WTC11 (cell line): Measurements from ENCODE around the gene MYO18A. TPM values are rescaled to one million over a fixed set of nuclear protein-coding genes. Genes with fewer than 3 reads are reported as not detected.

Source experiments
- ATAC-seq: fragments of 200-7000 bp; cut with Tn5 transposase; 2 replicates; pipeline ENCODE4 v1.10.0; 2021; ENCODE audit warnings: mild to moderate bottlenecking, moderate library complexity
- CTCF ChIA-PET: fragments of 300-600 bp; sonication (Branson Sonifier 250); formaldehyde crosslinking; loops from one replicate; lab custom pipeline; 2021; ENCODE audit warnings: antibody characterized with exemption; lab: Charles Lee
- POLR2A ChIA-PET: fragments of 350-600 bp; sonication (Branson Sonifier 250); formaldehyde crosslinking; loops from one replicate; lab custom pipeline; 2021; ENCODE audit warnings: antibody characterized with exemption; lab: Charles Lee
- DNase-seq: peaks from one replicate; pipeline ENCODE4 v3.0.0; 2021; ENCODE audit warnings: low spot score
- H3K27ac Mint-ChIP-seq: 2 replicates; pipeline ENCODE4 v1.8.0; 2021; ENCODE audit warnings: mixed read lengths
- H3K27me3 Mint-ChIP-seq: 2 replicates; pipeline ENCODE4 v1.8.0; 2021; ENCODE audit warnings: low read depth, mild to moderate bottlenecking, moderate library complexity, mixed read lengths
- H3K36me3 Mint-ChIP-seq: 2 replicates; pipeline ENCODE4 v1.8.0; 2021; ENCODE audit warnings: mixed read lengths
- H3K4me1 Mint-ChIP-seq: 2 replicates; pipeline ENCODE4 v1.8.0; 2022; ENCODE audit warnings: mixed read lengths
- H3K4me3 Mint-ChIP-seq: 2 replicates; pipeline ENCODE4 v1.8.0; 2021; ENCODE audit warnings: mild to moderate bottlenecking, moderate library complexity, mixed read lengths
- H3K9me3 Mint-ChIP-seq: 2 replicates; pipeline ENCODE4 v1.8.0; 2021; ENCODE audit warnings: mixed read lengths
- ESRRA ChIP-seq: sonication (generic); formaldehyde crosslinking; IDR thresholded peaks from 2 replicates; pipeline ENCODE4 v1.8.1; 2022; ENCODE audit warnings: mild to moderate bottlenecking, missing genetic modification reagents, borderline replicate concordance
- GRHL2 ChIP-seq: fragments of 250-450 bp; sonication (Bioruptor Pico); IDR thresholded peaks from 2 replicates; pipeline ENCODE4 v1.8.0; 2022; ENCODE audit warnings: mild to moderate bottlenecking, moderate library complexity; ENCODE audit not compliant: insufficient replicate concordance, severe bottlenecking
- IRF2 ChIP-seq: sonication (generic); formaldehyde crosslinking; IDR thresholded peaks from 2 replicates; pipeline ENCODE4 v1.8.0; 2022; ENCODE audit warnings: low read depth, missing genetic modification reagents, borderline replicate concordance
- JAZF1 ChIP-seq: fragments of 250-450 bp; sonication (Bioruptor Pico); IDR thresholded peaks from 2 replicates; pipeline ENCODE4 v1.9.0; 2021; ENCODE audit warnings: moderate library complexity, mild to moderate bottlenecking, inconsistent platforms
- KAT7 ChIP-seq: sonication (generic); formaldehyde crosslinking; IDR thresholded peaks from 2 replicates; pipeline ENCODE4 v1.8.1; 2023; ENCODE audit warnings: missing genetic modification reagents, mild to moderate bottlenecking, borderline replicate concordance
- NFYB ChIP-seq: sonication (generic); formaldehyde crosslinking; conservative IDR thresholded peaks from 2 replicates; pipeline ENCODE4 v1.8.0; 2022; ENCODE audit warnings: low read depth, missing genetic modification reagents
- PRRX2 ChIP-seq: fragments of 250-450 bp; sonication (Bioruptor Pico); IDR thresholded peaks from 2 replicates; pipeline ENCODE4 v1.8.0; 2021; ENCODE audit warnings: mild to moderate bottlenecking
- RELA ChIP-seq: sonication (generic); formaldehyde crosslinking; IDR thresholded peaks from 2 replicates; pipeline ENCODE4 v1.8.1; 2022; ENCODE audit warnings: missing genetic modification reagents, mild to moderate bottlenecking, borderline replicate concordance
- ZNF263 ChIP-seq: sonication (generic); formaldehyde crosslinking; IDR thresholded peaks from 2 replicates; pipeline ENCODE4 v1.8.1; 2022; ENCODE audit warnings: low read depth, mild to moderate bottlenecking, moderate library complexity, missing genetic modification reagents
- ZNF317 ChIP-seq: sonication (generic); formaldehyde crosslinking; IDR thresholded peaks from 2 replicates; pipeline ENCODE4 v1.8.1; 2023; ENCODE audit warnings: low read depth, mild to moderate bottlenecking, moderate library complexity, missing genetic modification reagents, borderline replicate concordance
- ZNF423 ChIP-seq: fragments of 250-450 bp; sonication (Bioruptor Pico); IDR thresholded peaks from 2 replicates; pipeline ENCODE4 v2.1.2; 2022; ENCODE audit warnings: mild to moderate bottlenecking, moderate library complexity
- ZNF671 ChIP-seq: fragments of 250-450 bp; sonication (Bioruptor Pico); IDR thresholded peaks from 2 replicates; pipeline ENCODE4 v1.8.0; 2021; ENCODE audit warnings: mild to moderate bottlenecking
- total RNA-seq: library from RNA; stranded (reverse); gene quantifications from 3 replicates; pipeline ENCODE4 v1.2.3, GENCODE V29; 2021
- TF ChIP-seq, protein P1 (sequence below): sonication (generic); formaldehyde crosslinking; IDR thresholded peaks from 2 replicates; pipeline ENCODE4 v1.8.1; 2022; ENCODE audit warnings: missing genetic modification reagents, borderline replicate concordance
- TF ChIP-seq, protein P2 (sequence below): fragments of 250-450 bp; sonication (Bioruptor Pico); IDR thresholded peaks from 2 replicates; pipeline ENCODE4 v1.9.0; 2021; ENCODE audit warnings: mild to moderate bottlenecking, borderline replicate concordance
- TF ChIP-seq, protein P3 (sequence below): fragments of 250-450 bp; sonication (Bioruptor Pico); IDR thresholded peaks from 2 replicates; pipeline ENCODE4 v1.9.0; 2021; ENCODE audit warnings: mild to moderate bottlenecking
- TF ChIP-seq, protein P4 (sequence below): sonication (generic); formaldehyde crosslinking; IDR thresholded peaks from 2 replicates; pipeline ENCODE4 v1.8.1; 2023; ENCODE audit warnings: mild to moderate bottlenecking, missing genetic modification reagents
- TF ChIP-seq, protein P5 (sequence below): sonication (generic); formaldehyde crosslinking; IDR thresholded peaks from 2 replicates; pipeline ENCODE4 v1.8.0; 2022; ENCODE audit warnings: missing genetic modification reagents

Gene MYO18A
- total RNA-seq, 1 experiment from 2014 or later = 54.9 TPM

DNA sequence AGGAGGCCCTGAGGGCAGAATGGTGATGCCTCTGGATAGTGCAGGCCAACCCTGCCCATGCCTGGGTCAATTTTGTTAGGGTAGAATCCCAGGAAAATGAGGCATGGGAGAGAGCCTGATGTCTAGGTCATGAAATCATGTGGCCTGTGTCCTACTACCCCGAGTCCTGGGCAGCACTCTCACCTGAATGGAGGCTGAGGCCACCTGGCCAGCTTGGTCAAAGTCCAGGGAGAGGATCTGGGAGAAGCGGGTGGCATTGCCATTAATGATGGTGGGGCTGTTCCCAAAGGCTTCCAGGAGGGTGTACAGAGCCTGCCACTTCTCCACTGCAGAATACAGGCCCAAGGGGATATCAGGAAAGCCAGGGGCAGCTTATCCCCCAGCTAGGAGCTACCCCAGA lies 59.8 kb downstream of the MYO18A start (continued):
- TF ChIP-seq, protein P1, sequence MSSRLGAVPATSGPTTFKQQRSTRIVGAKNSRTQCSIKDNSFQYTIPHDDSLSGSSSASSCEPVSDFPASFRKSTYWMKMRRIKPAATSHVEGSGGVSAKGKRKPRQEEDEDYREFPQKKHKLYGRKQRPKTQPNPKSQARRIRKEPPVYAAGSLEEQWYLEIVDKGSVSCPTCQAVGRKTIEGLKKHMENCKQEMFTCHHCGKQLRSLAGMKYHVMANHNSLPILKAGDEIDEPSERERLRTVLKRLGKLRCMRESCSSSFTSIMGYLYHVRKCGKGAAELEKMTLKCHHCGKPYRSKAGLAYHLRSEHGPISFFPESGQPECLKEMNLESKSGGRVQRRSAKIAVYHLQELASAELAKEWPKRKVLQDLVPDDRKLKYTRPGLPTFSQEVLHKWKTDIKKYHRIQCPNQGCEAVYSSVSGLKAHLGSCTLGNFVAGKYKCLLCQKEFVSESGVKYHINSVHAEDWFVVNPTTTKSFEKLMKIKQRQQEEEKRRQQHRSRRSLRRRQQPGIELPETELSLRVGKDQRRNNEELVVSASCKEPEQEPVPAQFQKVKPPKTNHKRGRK (CRISPR knock-in tag) = no peak
- TF ChIP-seq, protein P2, sequence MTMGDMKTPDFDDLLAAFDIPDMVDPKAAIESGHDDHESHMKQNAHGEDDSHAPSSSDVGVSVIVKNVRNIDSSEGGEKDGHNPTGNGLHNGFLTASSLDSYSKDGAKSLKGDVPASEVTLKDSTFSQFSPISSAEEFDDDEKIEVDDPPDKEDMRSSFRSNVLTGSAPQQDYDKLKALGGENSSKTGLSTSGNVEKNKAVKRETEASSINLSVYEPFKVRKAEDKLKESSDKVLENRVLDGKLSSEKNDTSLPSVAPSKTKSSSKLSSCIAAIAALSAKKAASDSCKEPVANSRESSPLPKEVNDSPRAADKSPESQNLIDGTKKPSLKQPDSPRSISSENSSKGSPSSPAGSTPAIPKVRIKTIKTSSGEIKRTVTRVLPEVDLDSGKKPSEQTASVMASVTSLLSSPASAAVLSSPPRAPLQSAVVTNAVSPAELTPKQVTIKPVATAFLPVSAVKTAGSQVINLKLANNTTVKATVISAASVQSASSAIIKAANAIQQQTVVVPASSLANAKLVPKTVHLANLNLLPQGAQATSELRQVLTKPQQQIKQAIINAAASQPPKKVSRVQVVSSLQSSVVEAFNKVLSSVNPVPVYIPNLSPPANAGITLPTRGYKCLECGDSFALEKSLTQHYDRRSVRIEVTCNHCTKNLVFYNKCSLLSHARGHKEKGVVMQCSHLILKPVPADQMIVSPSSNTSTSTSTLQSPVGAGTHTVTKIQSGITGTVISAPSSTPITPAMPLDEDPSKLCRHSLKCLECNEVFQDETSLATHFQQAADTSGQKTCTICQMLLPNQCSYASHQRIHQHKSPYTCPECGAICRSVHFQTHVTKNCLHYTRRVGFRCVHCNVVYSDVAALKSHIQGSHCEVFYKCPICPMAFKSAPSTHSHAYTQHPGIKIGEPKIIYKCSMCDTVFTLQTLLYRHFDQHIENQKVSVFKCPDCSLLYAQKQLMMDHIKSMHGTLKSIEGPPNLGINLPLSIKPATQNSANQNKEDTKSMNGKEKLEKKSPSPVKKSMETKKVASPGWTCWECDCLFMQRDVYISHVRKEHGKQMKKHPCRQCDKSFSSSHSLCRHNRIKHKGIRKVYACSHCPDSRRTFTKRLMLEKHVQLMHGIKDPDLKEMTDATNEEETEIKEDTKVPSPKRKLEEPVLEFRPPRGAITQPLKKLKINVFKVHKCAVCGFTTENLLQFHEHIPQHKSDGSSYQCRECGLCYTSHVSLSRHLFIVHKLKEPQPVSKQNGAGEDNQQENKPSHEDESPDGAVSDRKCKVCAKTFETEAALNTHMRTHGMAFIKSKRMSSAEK = no peak

DNA sequence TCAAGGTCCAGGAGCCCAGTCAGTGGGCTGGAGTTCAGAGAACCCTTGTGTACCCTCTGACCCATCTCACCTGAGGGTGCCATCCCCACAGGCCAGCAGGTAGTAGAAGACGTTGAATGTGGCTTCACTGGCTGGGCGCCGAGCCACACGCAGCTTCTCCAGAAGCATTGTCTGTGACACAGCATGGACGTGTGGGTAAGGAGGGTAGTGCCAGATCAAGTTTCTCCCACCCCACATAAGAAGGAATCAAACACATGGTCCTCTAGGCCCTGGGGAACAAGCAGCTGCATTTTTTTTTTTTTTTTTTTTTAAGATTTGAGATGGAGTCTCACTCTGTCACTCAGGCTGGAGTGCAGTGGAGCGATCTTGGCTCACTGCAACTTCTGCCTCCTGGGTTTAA lies 60.9 kb downstream of the MYO18A start:
- Mint-ChIP-seq H3K36me3 (peaks cover 12% of the 10 kb centered on the region), H3K9me3 (no peaks in the 10 kb centered on the region), H3K27ac (no peak overlapping the region), H3K27me3 (no peaks in the 10 kb centered on the region), H3K4me1 (peaks cover 9% of the 10 kb centered on the region), H3K4me3 (no peak overlapping the region)
- DNase-seq (no peak), ATAC-seq (no peak)
- TF ChIP-seq ZNF423 (no peak), RELA (no peak), ZNF317 (CRISPR knock-in tag) (no peak), GRHL2 (CRISPR knock-in tag) (no peak), ESRRA (CRISPR knock-in tag) (no peak), KAT7 (no peak), NFYB (CRISPR knock-in tag) (no peak)
- TF ChIP-seq, protein P3, sequence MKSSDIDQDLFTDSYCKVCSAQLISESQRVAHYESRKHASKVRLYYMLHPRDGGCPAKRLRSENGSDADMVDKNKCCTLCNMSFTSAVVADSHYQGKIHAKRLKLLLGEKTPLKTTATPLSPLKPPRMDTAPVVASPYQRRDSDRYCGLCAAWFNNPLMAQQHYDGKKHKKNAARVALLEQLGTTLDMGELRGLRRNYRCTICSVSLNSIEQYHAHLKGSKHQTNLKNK = no peak
- POLR2A ChIA-PET = no interaction called here
- CTCF ChIA-PET = interaction anchor here (1.6 to 14.7 kb wide), 5 partner anchors 10 to 160 kb away, joined by 5 to 762 read pairs (median 116); partner anchors contain the start of genes MYO18A, PHF12 and SEZ6

DNA sequence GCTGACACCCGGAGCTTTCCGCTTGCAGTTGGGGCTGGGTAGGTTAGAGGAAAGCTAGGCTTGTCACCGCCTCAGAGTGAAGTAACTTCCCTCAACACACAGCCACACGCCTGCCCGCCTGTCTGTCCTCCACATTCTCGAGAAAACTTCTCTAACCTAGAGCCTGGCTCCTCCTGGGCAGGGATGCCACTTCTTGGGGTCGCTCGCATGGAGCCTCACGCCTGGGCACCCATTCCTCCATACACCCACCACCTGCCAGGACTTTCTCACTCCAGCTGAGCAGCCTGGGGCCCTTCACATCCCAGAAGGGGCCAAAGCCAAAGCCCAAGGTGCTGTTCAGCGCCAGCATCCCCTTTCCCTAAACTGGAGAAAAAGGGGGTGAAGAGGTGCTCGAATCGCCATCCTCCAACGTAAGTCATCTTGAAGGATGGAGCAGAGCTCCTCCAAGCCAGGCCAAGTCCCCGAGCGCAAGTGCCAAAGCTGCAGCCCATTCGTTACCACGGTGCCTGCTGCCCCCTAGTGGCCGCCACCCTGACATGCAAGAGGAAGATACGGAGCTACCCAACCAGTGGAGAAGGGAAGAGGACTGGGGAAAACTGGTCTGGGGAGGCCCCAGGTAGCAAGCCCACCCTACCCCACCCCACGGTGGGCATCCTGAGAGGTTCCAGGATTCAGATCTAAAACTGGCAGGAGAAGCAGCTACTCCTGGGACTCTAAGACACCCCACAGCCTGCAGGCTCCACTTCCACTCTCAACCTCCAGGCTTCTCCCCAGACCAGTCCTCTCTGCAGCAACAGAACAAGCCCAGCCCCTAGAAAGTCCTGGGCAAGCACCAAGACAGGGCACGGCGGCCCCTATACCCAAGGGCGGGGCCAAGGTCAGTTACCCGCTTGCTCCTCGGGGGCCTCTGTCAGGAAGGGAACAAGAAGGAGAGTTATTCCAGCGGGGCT lies 63.1 kb downstream of the MYO18A start:
- H3K4me1 Mint-ChIP-seq = peaks cover 9% of the 10 kb centered on the region
- no peaks in the 10 kb centered on the region for H3K9me3 Mint-ChIP-seq
- peak; percentile 72 for ATAC-seq
- no peak overlapping the region for H3K4me3 Mint-ChIP-seq
- H3K27ac Mint-ChIP-seq = no peak overlapping the region
- ChIA-PET POLR2A (interaction anchor here (0.6 to 1.3 kb wide), 7 partner anchors 32 to 391 kb away, joined by 3 to 6 read pairs (median 3); partner anchors contain the start of gene TLCD1), CTCF (interaction anchor here (0.6 to 14.7 kb wide), 105 partner anchors 8 to 733 kb away, joined by 3 to 762 read pairs (median 5); partner anchors contain the start of genes BLTP2, CORO6, DHRS13 and FLOT2)
- DNase-seq = peak; percentile 93
- no peaks in the 10 kb centered on the region for H3K27me3 Mint-ChIP-seq
- H3K36me3 Mint-ChIP-seq = peaks cover 13% of the 10 kb centered on the region
- TF ChIP-seq, protein P4, sequence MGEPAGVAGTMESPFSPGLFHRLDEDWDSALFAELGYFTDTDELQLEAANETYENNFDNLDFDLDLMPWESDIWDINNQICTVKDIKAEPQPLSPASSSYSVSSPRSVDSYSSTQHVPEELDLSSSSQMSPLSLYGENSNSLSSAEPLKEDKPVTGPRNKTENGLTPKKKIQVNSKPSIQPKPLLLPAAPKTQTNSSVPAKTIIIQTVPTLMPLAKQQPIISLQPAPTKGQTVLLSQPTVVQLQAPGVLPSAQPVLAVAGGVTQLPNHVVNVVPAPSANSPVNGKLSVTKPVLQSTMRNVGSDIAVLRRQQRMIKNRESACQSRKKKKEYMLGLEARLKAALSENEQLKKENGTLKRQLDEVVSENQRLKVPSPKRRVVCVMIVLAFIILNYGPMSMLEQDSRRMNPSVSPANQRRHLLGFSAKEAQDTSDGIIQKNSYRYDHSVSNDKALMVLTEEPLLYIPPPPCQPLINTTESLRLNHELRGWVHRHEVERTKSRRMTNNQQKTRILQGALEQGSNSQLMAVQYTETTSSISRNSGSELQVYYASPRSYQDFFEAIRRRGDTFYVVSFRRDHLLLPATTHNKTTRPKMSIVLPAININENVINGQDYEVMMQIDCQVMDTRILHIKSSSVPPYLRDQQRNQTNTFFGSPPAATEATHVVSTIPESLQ = no peak
- TF ChIP-seq, protein P5, sequence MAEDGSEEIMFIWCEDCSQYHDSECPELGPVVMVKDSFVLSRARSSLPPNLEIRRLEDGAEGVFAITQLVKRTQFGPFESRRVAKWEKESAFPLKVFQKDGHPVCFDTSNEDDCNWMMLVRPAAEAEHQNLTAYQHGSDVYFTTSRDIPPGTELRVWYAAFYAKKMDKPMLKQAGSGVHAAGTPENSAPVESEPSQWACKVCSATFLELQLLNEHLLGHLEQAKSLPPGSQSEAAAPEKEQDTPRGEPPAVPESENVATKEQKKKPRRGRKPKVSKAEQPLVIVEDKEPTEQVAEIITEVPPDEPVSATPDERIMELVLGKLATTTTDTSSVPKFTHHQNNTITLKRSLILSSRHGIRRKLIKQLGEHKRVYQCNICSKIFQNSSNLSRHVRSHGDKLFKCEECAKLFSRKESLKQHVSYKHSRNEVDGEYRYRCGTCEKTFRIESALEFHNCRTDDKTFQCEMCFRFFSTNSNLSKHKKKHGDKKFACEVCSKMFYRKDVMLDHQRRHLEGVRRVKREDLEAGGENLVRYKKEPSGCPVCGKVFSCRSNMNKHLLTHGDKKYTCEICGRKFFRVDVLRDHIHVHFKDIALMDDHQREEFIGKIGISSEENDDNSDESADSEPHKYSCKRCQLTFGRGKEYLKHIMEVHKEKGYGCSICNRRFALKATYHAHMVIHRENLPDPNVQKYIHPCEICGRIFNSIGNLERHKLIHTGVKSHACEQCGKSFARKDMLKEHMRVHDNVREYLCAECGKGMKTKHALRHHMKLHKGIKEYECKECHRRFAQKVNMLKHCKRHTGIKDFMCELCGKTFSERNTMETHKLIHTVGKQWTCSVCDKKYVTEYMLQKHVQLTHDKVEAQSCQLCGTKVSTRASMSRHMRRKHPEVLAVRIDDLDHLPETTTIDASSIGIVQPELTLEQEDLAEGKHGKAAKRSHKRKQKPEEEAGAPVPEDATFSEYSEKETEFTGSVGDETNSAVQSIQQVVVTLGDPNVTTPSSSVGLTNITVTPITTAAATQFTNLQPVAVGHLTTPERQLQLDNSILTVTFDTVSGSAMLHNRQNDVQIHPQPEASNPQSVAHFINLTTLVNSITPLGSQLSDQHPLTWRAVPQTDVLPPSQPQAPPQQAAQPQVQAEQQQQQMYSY (CRISPR knock-in tag) = peak; percentile 62
- TF ChIP-seq ZNF263 (CRISPR knock-in tag) (no peak), ZNF671 (CRISPR knock-in tag) (no peak), JAZF1 (CRISPR knock-in tag) (no peak), PRRX2 (CRISPR knock-in tag) (no peak), IRF2 (CRISPR knock-in tag) (no peak)
